Endothelial cell of umbilical vein (primary cell): ENCODE measurements around the gene ATP10B. TPM values are rescaled to one million over a fixed set of nuclear protein-coding genes. Genes with fewer than 3 reads are reported as not detected.

ENCODE experiments used
- BruUV-seq: library from RNA; stranded (reverse); fragments of 400-500 nt; replicated peaks from 2 replicates; lab custom pipeline; 2021; lab: Mats Ljungman, UMichigan
- CTCF ChIA-PET: fragments of 300-600, 350-600 bp; sonication (Branson Sonifier 250); formaldehyde crosslinking; loops from one replicate; lab custom pipeline; 2021; ENCODE audit warnings: antibody characterized with exemption, inconsistent platforms; lab: Charles Lee
- POLR2A ChIA-PET: fragments of 300-600, 350-600 bp; sonication (Branson Sonifier 250); formaldehyde crosslinking; loops from one replicate; lab custom pipeline; 2021; ENCODE audit warnings: antibody characterized with exemption, inconsistent platforms; lab: Charles Lee
- DNase-seq: peaks from one replicate; pipeline ENCODE4 v3.0.0-alpha.2; 2011; ENCODE audit warnings: low read depth, low spot score
- FAIRE-seq: peaks from 2 replicates; lab custom pipeline; 2011; peaks lifted over from hg19 to GRCh38; lab: Jason Lieb, UNC
- H2AFZ ChIP-seq: 2 replicates; pipeline ENCODE4 v1.6.0; 2012; ENCODE audit warnings: low read depth, low read length, control low read depth, inconsistent platforms
- H3K27ac ChIP-seq: 2 replicates; pipeline ENCODE4 v1.5.1; 2011; ENCODE audit warnings: low read depth, mild to moderate bottlenecking, control low read depth, low read length, moderate library complexity; ENCODE audit not compliant: insufficient read depth
- H3K27me3 ChIP-seq, 2 experiments: 2 replicates each; pipeline versions ENCODE4 v1.6.0 to v1.6.1; 2011; ENCODE audit warnings: low read length in 2 of 2, mixed read lengths in 1 of 2; ENCODE audit not compliant: control insufficient read depth in 2 of 2, insufficient read depth in 2 of 2
- H3K36me3 ChIP-seq, 2 experiments: 2 replicates in 1 of 2; 3 replicates in 1 of 2; pipeline ENCODE4 v1.5.1; 2011; ENCODE audit warnings: low read length in 2 of 2, mild to moderate bottlenecking in 1 of 2, moderate library complexity in 1 of 2; ENCODE audit not compliant: control insufficient read depth in 2 of 2, insufficient read depth in 2 of 2; ENCODE audit errors: extremely low read depth in 1 of 2
- H3K4me1 ChIP-seq: 3 replicates; pipeline ENCODE4 v1.5.1; 2011; ENCODE audit warnings: mild to moderate bottlenecking, low read length; ENCODE audit not compliant: control insufficient read depth, insufficient read depth; ENCODE audit errors: extremely low read depth
- H3K4me2 ChIP-seq: 2 replicates; pipeline ENCODE4 v1.6.1; 2011; ENCODE audit warnings: low read length, control low read depth, mixed read lengths; ENCODE audit not compliant: insufficient read depth
- H3K4me3 ChIP-seq, 3 experiments: fragments of 200-600 bp in 1 of 3; sonication (generic), shearing (Covaris generic) in 1 of 3; replicated peaks in 1 of 3; 2 replicates each; pipeline ENCODE4 v1.5.1; 2011 to 2016; ENCODE audit warnings: control low read depth in 3 of 3, low read length in 3 of 3, mild to moderate bottlenecking in 2 of 3, inconsistent platforms in 1 of 3, low read depth in 1 of 3, moderate library complexity in 1 of 3; ENCODE audit not compliant: insufficient read depth in 1 of 3
- H3K79me2 ChIP-seq: 2 replicates; pipeline ENCODE4 v1.6.0; 2012; ENCODE audit warnings: low read length, inconsistent platforms; ENCODE audit not compliant: control insufficient read depth, insufficient read depth
- H3K9ac ChIP-seq: replicated peaks from 2 replicates; pipeline ENCODE3; 2011; ENCODE audit warnings: low read length, control low read depth; ENCODE audit not compliant: insufficient read depth; ENCODE audit errors: extremely low read depth
- H3K9me1 ChIP-seq: replicated peaks from 3 replicates; pipeline ENCODE4 v1.6.0; 2011; ENCODE audit warnings: mild to moderate bottlenecking, low read length; ENCODE audit not compliant: control insufficient read depth, insufficient read depth; ENCODE audit errors: extremely low read depth
- H3K9me3 ChIP-seq: replicated peaks from 2 replicates; pipeline ENCODE4 v1.5.1; 2012; ENCODE audit warnings: low read length, inconsistent platforms; ENCODE audit not compliant: control insufficient read depth, insufficient read depth
- H4K20me1 ChIP-seq: replicated peaks from 2 replicates; pipeline ENCODE3; 2011; ENCODE audit warnings: mild to moderate bottlenecking, low read length; ENCODE audit not compliant: control insufficient read depth, insufficient read depth; ENCODE audit errors: extremely low read depth
- EZH2 ChIP-seq: IDR thresholded peaks from 2 replicates; pipeline ENCODE4 v1.6.1; 2012; ENCODE audit warnings: borderline replicate concordance, low read depth, mild to moderate bottlenecking, moderate library complexity, low read length, inconsistent platforms; ENCODE audit not compliant: severe bottlenecking
- FOS ChIP-seq: IDR thresholded peaks from 2 replicates; pipeline ENCODE4 v1.6.1; 2011; ENCODE audit warnings: mild to moderate bottlenecking, low read length, moderate library complexity, borderline replicate concordance; ENCODE audit not compliant: insufficient read depth
- JUN ChIP-seq: IDR thresholded peaks from 2 replicates; pipeline ENCODE4 v1.6.1; 2011; ENCODE audit warnings: borderline replicate concordance, low read depth; ENCODE audit not compliant: insufficient read length, insufficient read depth
- POLR2A ChIP-seq: IDR thresholded peaks from 2 replicates; pipeline ENCODE4 v1.6.1; 2012; ENCODE audit warnings: low read depth, mild to moderate bottlenecking, control low read depth, low read length
- POLR2AphosphoS5 ChIP-seq: IDR thresholded peaks from 2 replicates; pipeline ENCODE4 v1.6.1; 2012; ENCODE audit warnings: low read depth, mild to moderate bottlenecking, control low read depth, low read length, moderate library complexity; ENCODE audit not compliant: insufficient read depth
- dilution Hi-C: fragments of 300-500 bp; cut with MboI; formaldehyde crosslinking; loops from one replicate; pipeline ENCODE4 v1.15.0; 2019; ENCODE audit warnings: low sequenced_read_pairs; ENCODE audit not compliant: extremely low pct_ligation_motif_present
- intact Hi-C: fragments of 100-400 bp; cut with micrococcal nuclease; formaldehyde crosslinking; loops from one replicate; pipeline ENCODE4 v1.10.0; 2022
- polyA plus RNA-seq, 4 experiments: library from polyadenylated mRNA; depleted of rRNA in 3 of 4; stranded (reverse) in 3 of 4; unstranded in 1 of 4; fragments of >200 nt; gene quantifications; 2 replicates each; pipeline versions ENCODE4 v1.2.1 to v1.2.3, GENCODE V29; 2011 to 2012; ENCODE audit warnings: missing spikeins in 1 of 4
- total RNA-seq: library from RNA; stranded (reverse); gene quantifications from 2 replicates; pipeline ENCODE4 v1.2.3, GENCODE V29; 2021
- TF ChIP-seq, protein P1 (sequence below): IDR thresholded peaks from 2 replicates; pipeline ENCODE4 v1.6.1; 2011; ENCODE audit not compliant: insufficient read depth, insufficient read length
- TF ChIP-seq, protein P2 (sequence below), 2 donors: IDR thresholded peaks; 1 replicate in 1 of 2; 2 replicates in 1 of 2; pipeline ENCODE4 v1.5.1; 2011; ENCODE audit warnings: low read length in 2 of 2, mild to moderate bottlenecking in 2 of 2, moderate library complexity in 2 of 2, control low read depth in 1 of 2, inconsistent platforms in 1 of 2, low read depth in 1 of 2; ENCODE audit not compliant: insufficient read depth in 1 of 2; ENCODE audit errors: extremely low read depth in 1 of 2

ATP10B gene
- total and polyA plus RNA-seq, 2 donors (not counting 3 experiments of a cell fraction or from before 2014, with no cell fraction given) = not detected

- POLR2A ChIA-PET = no interaction called here
- H3K27me3 ChIP-seq = no peaks in the 10 kb centered on the region
- H3K27ac ChIP-seq = no peak overlapping the region
- peaks cover 2% of the 10 kb centered on the region for H3K9me3 ChIP-seq
- FAIRE-seq (no peak), DNase-seq (no peak)
- BruUV-seq = no TSS peak
- CTCF ChIA-PET = no interaction called here
- no peak overlapping the region for H3K4me3 ChIP-seq
- H3K9ac ChIP-seq = no peak overlapping the region
- H3K36me3 ChIP-seq = no peaks in the 10 kb centered on the region
- H4K20me1 ChIP-seq = no peaks in the 10 kb centered on the region
- dilution Hi-C loops (no loop called here), intact Hi-C loops (no loop called here)
- H3K4me1 ChIP-seq = no peaks in the 10 kb centered on the region
- no peak overlapping the region for H2AFZ ChIP-seq
- TF ChIP-seq FOS = no peak
- no peak for TF ChIP-seq POLR2AphosphoS5
- no peak for TF ChIP-seq JUN
- TF ChIP-seq, protein P1, sequence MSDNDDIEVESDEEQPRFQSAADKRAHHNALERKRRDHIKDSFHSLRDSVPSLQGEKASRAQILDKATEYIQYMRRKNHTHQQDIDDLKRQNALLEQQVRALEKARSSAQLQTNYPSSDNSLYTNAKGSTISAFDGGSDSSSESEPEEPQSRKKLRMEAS = no peak
- TF ChIP-seq POLR2A = no peak
- no peak for TF ChIP-seq EZH2
- TF ChIP-seq, protein P2, sequence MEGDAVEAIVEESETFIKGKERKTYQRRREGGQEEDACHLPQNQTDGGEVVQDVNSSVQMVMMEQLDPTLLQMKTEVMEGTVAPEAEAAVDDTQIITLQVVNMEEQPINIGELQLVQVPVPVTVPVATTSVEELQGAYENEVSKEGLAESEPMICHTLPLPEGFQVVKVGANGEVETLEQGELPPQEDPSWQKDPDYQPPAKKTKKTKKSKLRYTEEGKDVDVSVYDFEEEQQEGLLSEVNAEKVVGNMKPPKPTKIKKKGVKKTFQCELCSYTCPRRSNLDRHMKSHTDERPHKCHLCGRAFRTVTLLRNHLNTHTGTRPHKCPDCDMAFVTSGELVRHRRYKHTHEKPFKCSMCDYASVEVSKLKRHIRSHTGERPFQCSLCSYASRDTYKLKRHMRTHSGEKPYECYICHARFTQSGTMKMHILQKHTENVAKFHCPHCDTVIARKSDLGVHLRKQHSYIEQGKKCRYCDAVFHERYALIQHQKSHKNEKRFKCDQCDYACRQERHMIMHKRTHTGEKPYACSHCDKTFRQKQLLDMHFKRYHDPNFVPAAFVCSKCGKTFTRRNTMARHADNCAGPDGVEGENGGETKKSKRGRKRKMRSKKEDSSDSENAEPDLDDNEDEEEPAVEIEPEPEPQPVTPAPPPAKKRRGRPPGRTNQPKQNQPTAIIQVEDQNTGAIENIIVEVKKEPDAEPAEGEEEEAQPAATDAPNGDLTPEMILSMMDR (IDR thresholded peaks at IDR 0.05; ENCODE audit: extremely low read depth in 1 of 2, insufficient read depth in 1 of 2, low read depth in 1 of 2, low read length in 2 of 2) = no peak
- no peaks in the 10 kb centered on the region for H3K9me1 ChIP-seq
- no peaks in the 10 kb centered on the region for H3K79me2 ChIP-seq
- no peak overlapping the region for H3K4me2 ChIP-seq
Observed at GRCh38 chr5:160760008-160760407, 92.0 kb downstream of the ATP10B start.
